ENCODE results near the gene NR2F1-AS1.

The NR2F1-AS1 gene

DNA sequence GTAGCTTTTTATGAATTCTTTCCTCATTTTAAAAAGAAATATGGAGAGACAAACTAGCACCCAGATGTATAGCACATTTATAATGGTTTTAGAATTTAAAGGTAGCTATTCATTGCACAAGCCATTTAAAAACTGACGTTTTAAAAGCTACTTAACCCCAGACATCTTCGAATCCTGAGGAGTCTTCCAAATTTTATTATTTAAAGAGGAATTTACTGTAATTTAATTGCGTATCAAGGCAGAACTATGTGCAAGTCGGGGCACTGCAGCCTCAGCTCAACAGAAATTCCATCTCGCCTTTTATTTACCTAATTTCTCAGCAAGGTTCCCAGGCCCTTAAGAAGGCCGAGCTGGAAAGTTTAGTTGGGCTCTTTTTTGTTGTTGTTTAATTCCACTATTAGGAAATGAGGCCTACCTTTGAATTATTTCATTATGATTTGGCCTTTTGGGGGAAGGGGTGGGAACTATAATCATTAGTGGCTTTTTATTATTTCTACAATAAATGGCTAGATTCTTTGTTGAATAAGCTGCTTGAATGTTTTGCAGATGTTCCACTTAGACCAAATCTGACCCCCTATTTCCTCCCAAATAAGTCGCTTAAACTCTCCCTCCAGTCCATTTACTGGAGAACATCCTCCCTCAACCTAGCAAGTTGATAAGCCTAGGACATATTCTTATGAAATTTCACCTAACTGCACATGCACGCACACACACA is 22.2 kb upstream of the NR2F1-AS1 start:
- no peak overlapping the region for H3K4me3 ChIP-seq (ENCODE audit: control insufficient read depth, low read depth, low read length)

DNA sequence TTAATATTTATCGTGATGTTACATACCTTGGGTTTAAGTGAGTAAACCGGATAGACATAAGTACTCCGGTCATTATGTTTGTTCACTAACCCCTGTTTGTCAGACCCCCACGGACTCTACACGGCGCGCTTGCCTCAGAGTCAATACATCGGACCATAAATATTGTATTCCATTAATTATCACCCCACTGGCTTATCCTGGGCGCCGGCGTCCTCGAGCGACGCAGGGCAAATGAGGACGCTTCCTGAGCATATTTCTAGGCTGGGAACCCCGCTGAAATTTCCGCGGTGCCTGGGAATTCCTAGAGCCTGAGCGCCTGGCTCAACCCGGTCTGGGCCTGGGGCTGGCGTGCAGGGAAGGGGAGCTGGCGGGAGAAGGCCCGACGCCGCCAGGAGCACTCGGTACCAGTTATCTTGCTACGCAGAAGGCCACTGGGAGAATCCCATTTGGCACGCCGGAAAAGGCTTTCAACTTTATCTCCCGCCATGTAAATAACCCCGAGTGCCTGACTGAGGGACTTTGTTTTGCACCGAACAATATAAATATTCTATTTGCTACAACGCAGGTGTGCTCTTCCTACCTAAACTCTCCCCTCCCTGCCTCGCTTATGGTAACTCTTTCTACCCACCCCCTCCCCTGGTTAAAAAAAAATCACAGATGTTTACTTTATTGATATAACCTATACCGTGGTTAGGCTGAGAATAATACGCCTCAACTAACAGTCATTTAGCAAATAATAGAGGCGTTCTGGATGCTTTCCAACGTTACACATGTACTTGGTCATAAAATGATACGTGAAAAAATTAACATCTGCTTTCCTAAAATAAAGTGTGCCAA is 21.4 kb upstream of the NR2F1-AS1 start:
- TF ChIP-seq, protein P1, sequence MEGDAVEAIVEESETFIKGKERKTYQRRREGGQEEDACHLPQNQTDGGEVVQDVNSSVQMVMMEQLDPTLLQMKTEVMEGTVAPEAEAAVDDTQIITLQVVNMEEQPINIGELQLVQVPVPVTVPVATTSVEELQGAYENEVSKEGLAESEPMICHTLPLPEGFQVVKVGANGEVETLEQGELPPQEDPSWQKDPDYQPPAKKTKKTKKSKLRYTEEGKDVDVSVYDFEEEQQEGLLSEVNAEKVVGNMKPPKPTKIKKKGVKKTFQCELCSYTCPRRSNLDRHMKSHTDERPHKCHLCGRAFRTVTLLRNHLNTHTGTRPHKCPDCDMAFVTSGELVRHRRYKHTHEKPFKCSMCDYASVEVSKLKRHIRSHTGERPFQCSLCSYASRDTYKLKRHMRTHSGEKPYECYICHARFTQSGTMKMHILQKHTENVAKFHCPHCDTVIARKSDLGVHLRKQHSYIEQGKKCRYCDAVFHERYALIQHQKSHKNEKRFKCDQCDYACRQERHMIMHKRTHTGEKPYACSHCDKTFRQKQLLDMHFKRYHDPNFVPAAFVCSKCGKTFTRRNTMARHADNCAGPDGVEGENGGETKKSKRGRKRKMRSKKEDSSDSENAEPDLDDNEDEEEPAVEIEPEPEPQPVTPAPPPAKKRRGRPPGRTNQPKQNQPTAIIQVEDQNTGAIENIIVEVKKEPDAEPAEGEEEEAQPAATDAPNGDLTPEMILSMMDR (IDR thresholded peaks at IDR 0.05; ENCODE audit: control insufficient read depth, insufficient read depth, low read depth, low read length, missing control alignments): no peak
- H3K4me3 ChIP-seq (ENCODE audit: control insufficient read depth, low read depth, low read length): no peak overlapping the region
- no peak for DNase-seq (ENCODE audit: low read depth)

More for the DNA sequence above, 22.2 kb upstream of the NR2F1-AS1 start:
- no peak for DNase-seq (ENCODE audit: low read depth)
- TF ChIP-seq, protein P1 (IDR thresholded peaks at IDR 0.05; ENCODE audit: control insufficient read depth, insufficient read depth, low read depth, low read length, missing control alignments): no peak

DNA sequence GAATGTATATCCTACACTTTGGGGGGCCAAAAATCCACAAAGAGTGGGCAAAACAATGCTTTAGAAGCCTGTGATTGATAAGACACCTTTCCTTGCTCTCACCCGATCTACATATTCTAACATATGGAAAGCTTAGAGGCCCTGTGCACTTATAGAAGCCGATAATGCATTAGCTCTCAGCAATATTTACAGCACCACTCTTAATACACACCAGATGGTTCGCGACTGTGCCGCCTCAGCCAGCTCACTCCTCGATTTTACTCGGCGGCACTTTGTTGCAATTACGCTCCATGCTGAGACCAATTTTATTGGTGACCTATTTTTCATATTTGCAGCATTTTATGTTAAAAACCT is 20.8 kb upstream of the NR2F1-AS1 start:
- TF ChIP-seq, protein P1 (IDR thresholded peaks at IDR 0.05; ENCODE audit: control insufficient read depth, insufficient read depth, low read depth, low read length, missing control alignments): no peak
- no peak overlapping the region for H3K4me3 ChIP-seq (ENCODE audit: control insufficient read depth, low read depth, low read length)
- no peak for DNase-seq (ENCODE audit: low read depth)

DNA sequence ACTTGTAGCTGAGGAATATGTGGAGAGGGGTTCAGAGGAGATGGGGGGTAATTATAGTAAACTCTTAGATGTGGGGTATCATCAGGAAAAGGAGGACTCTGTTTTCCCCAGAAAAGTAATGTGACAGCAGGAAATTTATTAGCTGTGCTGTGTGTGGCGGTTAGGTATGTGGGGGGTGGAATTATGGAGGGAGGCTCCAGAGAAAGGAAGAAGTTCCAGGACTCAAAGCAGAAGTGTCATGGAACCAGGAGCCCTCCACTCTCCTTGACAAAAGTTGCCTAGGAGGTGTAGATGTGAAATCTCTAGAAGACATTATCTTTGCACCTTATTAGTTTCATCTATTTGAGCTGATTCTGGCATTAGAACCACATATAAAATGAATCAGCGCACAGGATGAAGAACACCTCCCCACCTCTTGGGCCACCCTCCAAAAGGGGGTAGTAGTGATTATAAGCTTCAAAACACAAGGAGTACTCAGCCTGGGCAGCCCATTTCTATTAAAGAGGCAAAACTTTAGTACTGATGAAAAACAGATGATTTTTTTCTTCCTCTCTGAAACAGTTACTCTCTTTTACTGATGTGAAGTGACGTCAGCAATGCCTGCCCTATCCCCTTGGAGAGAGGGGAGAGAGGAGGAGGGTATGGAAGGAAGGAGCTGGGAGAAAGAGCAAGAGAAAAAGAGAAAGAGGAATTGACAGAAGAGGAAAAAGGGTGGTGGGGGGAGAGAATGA is 20.2 kb upstream of the NR2F1-AS1 start:
- TF ChIP-seq, protein P1 (IDR thresholded peaks at IDR 0.05; ENCODE audit: control insufficient read depth, insufficient read depth, low read depth, low read length, missing control alignments): no peak
- no peak overlapping the region for H3K4me3 ChIP-seq (ENCODE audit: control insufficient read depth, low read depth, low read length)
- no peak for DNase-seq (ENCODE audit: low read depth)

DNA sequence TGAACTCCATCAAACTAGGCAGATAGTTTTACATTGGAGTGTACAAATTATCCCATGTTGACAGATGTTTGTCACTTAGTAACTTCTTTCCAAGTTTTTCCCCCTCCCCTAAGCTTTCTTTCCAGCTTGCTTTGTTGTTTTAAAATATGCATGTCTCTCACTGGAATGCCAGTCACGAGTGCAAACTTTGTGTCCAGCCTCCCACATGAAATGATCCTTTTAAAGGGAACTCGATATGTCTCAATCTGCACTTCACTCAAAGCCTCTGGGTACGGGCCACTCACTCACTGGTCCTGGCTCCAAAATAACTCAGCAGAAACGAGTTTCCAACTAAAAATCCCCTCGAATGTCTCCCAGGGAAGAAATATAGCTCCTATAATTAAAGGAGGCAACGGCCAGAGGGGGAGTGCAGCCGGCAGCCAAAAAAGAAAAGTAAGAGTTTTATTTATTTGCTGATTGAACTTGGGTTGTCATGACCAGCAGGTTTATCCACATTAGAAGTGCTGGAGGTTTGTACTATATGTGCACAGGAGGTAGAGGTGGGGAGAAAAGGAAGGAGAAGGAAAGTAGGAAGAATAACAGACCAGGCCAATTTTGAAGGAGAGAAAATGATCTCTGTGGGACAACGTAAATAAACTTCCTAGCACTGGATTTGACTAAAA is 19.5 kb upstream of the NR2F1-AS1 start:
- DNase-seq (ENCODE audit: low read depth): no peak
- TF ChIP-seq, protein P1 (IDR thresholded peaks at IDR 0.05; ENCODE audit: control insufficient read depth, insufficient read depth, low read depth, low read length, missing control alignments): no peak
- H3K4me3 ChIP-seq (ENCODE audit: control insufficient read depth, low read depth, low read length): no peak overlapping the region

All from AG09309 (cell line).